GM18499 (cell line): ENCODE results near the gene LIMS1.
"Not testable (repeated sequence)": the region's sequence is repeated elsewhere in the genome, so short reads cannot be mapped to it uniquely, and the experiment has no call there.

Experiments used
- ATAC-seq: cut with Tn5 transposase; IDR thresholded peaks from one replicate; pipeline ENCODE4 v1.9.1; 2021; ENCODE audit warnings: moderate number of reproducible peaks; ENCODE audit not compliant: insufficient read depth, unreplicated experiment

Gene LIMS1

DNA sequence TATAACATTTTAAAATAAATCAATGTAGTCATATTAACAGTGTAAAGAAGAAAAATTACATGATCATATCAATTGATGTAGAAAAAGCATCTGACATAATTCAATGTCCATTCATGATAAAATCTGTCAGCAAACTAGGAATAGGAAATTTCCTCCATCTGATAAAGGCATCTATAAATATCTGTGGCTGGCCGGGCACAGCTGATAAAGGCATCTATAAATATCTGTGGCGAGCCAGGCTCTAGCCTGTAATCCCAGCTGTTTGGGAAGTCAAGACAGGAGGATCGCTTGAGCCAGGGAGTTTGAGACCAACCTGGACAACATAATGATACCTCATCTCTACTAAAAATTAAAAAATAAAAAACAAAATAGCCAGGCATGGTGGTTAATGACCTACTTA, 166.9 kb downstream of the LIMS1 start:
- no peak for ATAC-seq

DNA sequence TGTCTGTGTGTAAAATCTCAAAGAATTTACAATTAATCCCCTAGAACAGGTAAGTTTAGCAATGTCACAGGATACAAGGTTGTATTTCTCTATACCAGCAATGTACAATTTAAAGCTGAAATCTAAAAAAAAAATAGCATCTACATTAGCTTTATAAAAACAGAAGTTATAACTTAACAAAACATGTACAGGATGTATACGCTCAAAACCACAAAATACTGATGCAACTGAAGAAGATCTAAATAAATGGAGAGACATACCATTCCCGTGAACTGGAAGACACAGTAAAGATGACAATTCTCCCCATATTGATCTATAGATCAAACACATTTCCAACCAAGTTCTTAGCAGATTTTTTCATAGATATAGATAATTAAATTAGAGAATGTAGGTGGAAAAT, 167.5 kb downstream of the LIMS1 start:
- no peak for ATAC-seq

DNA sequence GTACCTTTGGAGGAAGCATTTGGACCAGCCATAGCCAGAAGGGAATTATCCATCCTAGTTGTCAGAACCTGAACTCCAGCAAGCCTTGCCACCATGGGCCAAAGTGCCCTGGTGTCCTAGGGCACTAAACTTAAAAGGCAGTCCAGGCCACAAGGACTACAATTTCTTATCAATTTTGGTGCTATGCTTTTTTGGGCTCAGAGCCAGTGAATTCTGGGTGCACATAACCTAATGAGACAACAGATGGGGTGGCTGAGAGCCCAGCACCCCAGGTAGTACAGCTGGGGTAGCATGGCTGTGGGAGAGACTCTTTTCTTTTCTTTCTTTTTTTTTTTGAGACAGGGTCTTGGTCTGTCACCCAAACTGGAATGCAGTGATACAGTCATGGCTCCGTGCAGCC, 170.6 kb downstream of the LIMS1 start:
- ATAC-seq: no peak

DNA sequence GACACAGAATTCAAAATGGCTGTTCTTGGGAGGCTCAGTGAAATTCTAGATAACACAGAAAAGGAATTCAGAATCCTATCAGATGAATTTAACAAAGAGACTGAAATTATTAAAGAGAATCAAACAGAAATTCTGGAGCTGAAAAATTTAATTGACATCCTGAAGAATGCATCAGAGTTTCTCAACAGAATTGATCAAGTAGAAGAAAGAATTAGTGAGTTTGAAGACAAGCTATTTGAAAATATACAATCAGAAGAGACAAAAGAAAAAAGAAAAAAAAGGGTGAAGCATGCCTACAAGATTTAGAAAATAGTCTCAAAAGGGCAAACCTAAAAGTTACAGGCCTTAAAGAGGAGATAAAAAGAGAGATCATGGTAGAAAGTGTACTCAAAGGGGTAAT, 173.0 kb downstream of the LIMS1 start:
- no peak for ATAC-seq

DNA sequence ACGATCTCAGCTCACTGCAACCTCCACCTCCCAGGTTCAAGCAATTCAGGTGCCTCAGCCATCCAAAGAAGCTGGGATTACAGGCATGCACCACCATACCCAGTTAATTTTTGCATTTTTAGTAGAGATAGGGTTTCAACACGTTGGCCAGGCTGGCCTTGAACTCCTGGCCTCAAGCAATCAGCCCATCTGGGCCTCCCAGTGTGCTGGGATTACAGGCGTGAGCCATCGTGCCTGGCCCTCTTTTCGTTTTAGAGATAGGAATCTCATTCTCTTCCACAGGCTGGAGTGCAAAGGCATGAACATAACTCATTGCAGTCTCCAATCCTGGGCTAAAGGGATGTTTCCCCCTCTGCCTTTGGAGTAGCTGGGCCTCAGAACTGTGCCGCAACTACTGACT, 182.7 kb downstream of the LIMS1 start:
- ATAC-seq: not testable (repeated sequence)

DNA sequence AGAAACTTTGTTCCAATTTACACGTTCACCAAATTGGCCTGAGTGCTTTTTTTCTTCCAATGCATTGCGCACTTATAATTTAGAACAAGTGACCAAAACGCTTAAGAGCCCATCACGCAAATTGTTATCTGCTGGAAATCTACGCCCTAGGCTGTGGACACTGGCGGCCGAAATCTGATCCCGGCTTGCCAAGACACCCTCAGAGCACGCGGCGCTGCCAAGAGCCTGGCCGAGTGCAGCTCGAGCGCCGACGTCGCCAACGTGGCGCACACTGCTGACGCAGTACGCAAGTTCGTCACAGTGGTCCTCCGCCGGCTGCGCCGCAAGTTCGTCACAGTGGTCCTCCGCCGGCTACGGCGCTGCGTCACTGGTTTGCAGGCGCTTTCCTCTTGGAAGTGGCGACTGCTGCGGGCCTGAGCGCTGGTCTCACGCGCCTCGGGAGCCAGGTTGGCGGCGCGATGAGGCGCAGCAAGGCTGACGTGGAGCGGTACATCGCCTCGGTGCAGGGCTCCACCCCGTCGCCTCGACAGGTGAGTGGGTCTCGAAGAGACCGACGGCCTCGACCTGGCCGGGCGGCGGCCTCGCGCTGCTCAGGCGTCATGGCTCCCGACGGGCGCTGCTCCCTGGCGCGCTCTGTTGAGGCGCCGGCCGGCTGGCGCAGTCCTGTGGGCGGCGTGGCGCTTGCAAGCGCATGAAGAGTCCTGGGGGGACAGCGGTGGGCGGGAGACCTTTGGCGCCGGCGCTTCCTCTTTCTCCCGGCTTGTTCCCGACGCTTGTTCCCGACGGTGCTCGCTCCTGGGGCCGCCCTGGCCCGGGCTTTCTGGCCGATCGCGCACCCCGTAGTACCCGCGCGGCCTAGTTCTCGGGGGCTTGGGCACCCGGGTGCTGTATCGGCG, 185.1 kb downstream of the LIMS1 start, which contains the start of gene RANBP2:
TSS of gene RANBP2 (plus strand) at position 334 of the 896 bp plus-strand sequence. CDS start at position 459, 125 bp downstream.
- ATAC-seq: peak; percentile 96

DNA sequence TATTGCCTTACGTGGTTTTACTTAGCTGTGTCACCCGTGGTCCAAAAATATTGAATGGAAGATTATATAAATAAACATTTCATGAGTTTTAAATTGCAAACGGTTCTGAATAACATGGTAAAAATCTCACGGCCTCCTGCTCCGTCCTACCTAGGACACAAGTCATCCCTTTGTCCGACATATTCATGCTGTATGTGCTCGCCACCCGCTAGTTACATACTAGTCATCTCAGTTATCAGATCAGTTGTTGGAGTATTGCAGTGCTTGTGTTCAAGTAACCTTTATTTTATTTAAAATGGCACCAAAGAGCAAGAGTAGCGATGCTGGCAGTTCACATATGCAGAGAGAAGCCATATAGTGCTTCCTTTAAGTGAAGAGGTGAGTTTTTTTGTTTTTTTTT, 191.8 kb downstream of the LIMS1 start:
- ATAC-seq: not testable (repeated sequence)

DNA sequence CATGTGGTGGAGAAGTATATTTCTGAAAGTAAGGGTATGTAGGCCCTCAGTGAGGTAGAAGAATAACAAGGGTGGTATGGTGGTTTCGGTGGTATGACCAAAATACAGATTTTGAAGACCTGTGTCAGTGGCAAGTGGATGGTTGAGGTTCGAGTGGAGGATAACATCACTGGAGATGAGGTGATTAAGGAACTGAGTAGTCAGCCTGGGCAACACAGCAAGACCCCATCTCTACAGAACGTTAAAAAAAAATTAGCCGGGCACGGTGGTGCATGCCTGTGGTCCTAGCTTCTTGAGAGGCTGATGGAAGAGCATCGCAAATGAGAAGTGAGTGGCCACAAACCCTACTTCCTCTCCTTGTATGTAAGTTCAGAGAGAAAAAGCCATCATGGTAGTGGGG, 200.4 kb downstream of the LIMS1 start:
- ATAC-seq: not testable (repeated sequence)
